ENCODE results near the gene NEU3.

NEU3 gene

GRCh38 chr11:75029836-75030631 lies 41.3 kb downstream of the NEU3 start:
- no peak overlapping the region for H3K4me3 ChIP-seq (ENCODE audit: low read depth, low read length)
- TF ChIP-seq, protein P1, sequence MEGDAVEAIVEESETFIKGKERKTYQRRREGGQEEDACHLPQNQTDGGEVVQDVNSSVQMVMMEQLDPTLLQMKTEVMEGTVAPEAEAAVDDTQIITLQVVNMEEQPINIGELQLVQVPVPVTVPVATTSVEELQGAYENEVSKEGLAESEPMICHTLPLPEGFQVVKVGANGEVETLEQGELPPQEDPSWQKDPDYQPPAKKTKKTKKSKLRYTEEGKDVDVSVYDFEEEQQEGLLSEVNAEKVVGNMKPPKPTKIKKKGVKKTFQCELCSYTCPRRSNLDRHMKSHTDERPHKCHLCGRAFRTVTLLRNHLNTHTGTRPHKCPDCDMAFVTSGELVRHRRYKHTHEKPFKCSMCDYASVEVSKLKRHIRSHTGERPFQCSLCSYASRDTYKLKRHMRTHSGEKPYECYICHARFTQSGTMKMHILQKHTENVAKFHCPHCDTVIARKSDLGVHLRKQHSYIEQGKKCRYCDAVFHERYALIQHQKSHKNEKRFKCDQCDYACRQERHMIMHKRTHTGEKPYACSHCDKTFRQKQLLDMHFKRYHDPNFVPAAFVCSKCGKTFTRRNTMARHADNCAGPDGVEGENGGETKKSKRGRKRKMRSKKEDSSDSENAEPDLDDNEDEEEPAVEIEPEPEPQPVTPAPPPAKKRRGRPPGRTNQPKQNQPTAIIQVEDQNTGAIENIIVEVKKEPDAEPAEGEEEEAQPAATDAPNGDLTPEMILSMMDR (IDR thresholded peaks at IDR 0.05; ENCODE audit: low read depth, low read length) = no peak

GRCh38 chr11:75031224-75031753 lies 42.6 kb downstream of the NEU3 start:
- H3K4me3 ChIP-seq (ENCODE audit: low read depth, low read length) = no peak overlapping the region
- TF ChIP-seq, protein P1 (IDR thresholded peaks at IDR 0.05; ENCODE audit: low read depth, low read length) = no peak

- TF ChIP-seq, protein P1 (IDR thresholded peaks at IDR 0.05; ENCODE audit: low read depth, low read length) = peak; percentile 88
- no peak overlapping the region for H3K4me3 ChIP-seq (ENCODE audit: low read depth, low read length)
Measured at GRCh38 chr11:75031771-75032549, 43.2 kb downstream of the NEU3 start.

DNA sequence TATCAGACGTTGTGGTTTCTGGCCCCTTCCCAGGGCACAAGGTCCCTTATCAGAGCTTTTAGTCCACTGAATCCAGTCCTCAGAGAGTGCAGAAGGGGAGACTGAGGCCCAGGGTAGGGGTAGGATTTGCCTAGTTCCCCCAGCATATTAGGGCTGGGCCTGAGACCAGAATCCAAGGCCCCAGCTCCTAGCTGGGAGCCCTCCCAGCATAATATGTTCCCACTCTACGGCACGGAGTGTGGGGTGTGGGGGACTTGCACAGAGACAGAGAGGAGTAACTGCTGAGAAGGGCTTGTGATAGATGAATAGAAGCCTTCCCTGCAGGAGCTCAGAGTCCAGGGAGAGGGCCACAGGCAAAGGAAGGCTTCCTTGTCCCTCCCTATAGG lies 43.8 kb downstream of the NEU3 start:
- H3K4me3 ChIP-seq (ENCODE audit: low read depth, low read length) = no peak overlapping the region
- TF ChIP-seq, protein P1 (IDR thresholded peaks at IDR 0.05; ENCODE audit: low read depth, low read length) = 0 out of 2 replicates have a peak, but pooled peaks have one; percentile 3

GRCh38 chr11:75033916-75034315 lies 45.2 kb downstream of the NEU3 start:
- TF ChIP-seq, protein P1 (IDR thresholded peaks at IDR 0.05; ENCODE audit: low read depth, low read length) = no peak
- no peak overlapping the region for H3K4me3 ChIP-seq (ENCODE audit: low read depth, low read length)

DNA sequence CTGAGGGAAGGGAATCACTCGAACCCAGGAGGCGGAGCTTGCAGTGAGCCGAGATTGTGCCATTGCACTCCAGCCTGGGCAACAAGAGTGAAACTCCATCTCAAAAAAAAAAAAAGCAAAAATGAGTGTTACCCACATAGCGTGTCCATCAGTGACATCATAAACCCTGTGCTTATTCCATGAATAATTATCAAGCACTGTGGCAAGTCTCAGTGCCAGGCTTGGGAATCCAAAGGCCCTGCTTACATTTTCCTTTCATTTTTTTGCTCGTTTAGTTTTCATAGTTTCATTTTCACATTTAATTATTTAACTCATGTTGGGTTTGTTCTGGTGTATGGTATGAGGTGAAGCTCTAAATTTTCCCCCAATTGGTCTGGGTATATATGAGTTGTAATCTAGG lies 46.5 kb downstream of the NEU3 start:
- TF ChIP-seq, protein P1 (IDR thresholded peaks at IDR 0.05; ENCODE audit: low read depth, low read length) = no peak

More for the DNA sequence above, 46.5 kb downstream of the NEU3 start:
- no peak overlapping the region for H3K4me3 ChIP-seq (ENCODE audit: low read depth, low read length)
